Thyroid gland (tissue), 4 donors: ENCODE results near the gene IL4R. TPM values are rescaled to one million over a fixed set of nuclear protein-coding genes. Genes with fewer than 3 reads are reported as not detected.

Experiments used
- DNase-seq, 2 donors: peaks; one replicate each; pipeline ENCODE4 v3.0.0-alpha.2; 2019
- H3K27ac ChIP-seq, 3 donors: fragments of 200-600 bp; sonication (generic); 1 replicate in 2 of 3; 2 replicates in 1 of 3; pipeline ENCODE4 v1.5.1; 2016 to 2019; ENCODE audit warnings: mild to moderate bottlenecking in 1 of 3, moderate library complexity in 1 of 3
- H3K27me3 ChIP-seq: fragments of 200-600 bp; sonication (generic); one replicate; pipeline ENCODE4 v1.5.1; 2019
- H3K36me3 ChIP-seq, 2 donors: fragments of 200-600 bp; sonication (generic); one replicate each; pipeline ENCODE4 v1.5.1; 2016 to 2019
- H3K4me1 ChIP-seq, 2 donors: fragments of 200-600 bp; sonication (generic); one replicate each; pipeline ENCODE4 v1.5.1; 2017 to 2019
- H3K4me3 ChIP-seq, 3 donors: fragments of 200-600 bp; sonication (generic); replicated peaks in 1 of 3; 1 replicate in 2 of 3; 2 replicates in 1 of 3; pipeline ENCODE4 v1.5.1; 2016; ENCODE audit warnings: mild to moderate bottlenecking in 1 of 3
- H3K9me3 ChIP-seq: fragments of 200-600 bp; sonication (generic); one replicate; pipeline ENCODE4 v1.5.1; 2017
- CTCF ChIP-seq, 6 experiments: fragments of 200-600 bp in 3 of 6; fragments of 450-650 bp in 3 of 6; sonication (generic) in 3 of 6; IDR thresholded peaks; one replicate each; pipeline ENCODE4 v1.5.1; 2016 to 2019; ENCODE audit warnings: antibody characterized with exemption in 6 of 6, mild to moderate bottlenecking in 2 of 6, inconsistent platforms in 1 of 6, moderate library complexity in 1 of 6
- POLR2A ChIP-seq, 2 donors: fragments of 450-650 bp; IDR thresholded peaks; one replicate each; pipeline ENCODE4 v1.6.1; 2017; ENCODE audit warnings: antibody characterized with exemption in 2 of 2, mild to moderate bottlenecking in 2 of 2, moderate library complexity in 1 of 2
- WGBS, 2 donors: methylation state at CpG; one replicate each; pipeline ENCODE4 v1.1.5; 2017; 5-methylcytosine and 5-hydroxymethylcytosine counted together
- intact Hi-C: fragments of 100-400 bp; cut with DNase I; formaldehyde crosslinking; loops from one replicate; pipeline ENCODE4 v1.15.1; 2023
- total RNA-seq, 4 donors: library from RNA; depleted of rRNA; stranded (reverse); fragments of >200 nt; gene quantifications; one replicate each; pipeline ENCODE4 v1.2.3, GENCODE V29; 2016

Gene IL4R
- total RNA-seq, 4 donors from 2014 or later = 18.5 to 42.5 (median 21.7) TPM

- TF ChIP-seq CTCF (IDR thresholded peaks at IDR 0.05) = no peak
- no peak for TF ChIP-seq POLR2A (IDR thresholded peaks at IDR 0.05)
- Histone ChIP-seq H3K9me3 (no peaks in the 10 kb centered on the region), H3K36me3 (peaks cover 28 to 46% of the 10 kb centered on the region in 2 donors), H3K4me3 (no peak overlapping the region), H3K27me3 (no peaks in the 10 kb centered on the region), H3K4me1 (no peaks in the 10 kb centered on the region), H3K27ac (no peak overlapping the region)
- DNase-seq = no peak
- WGBS, 2 donors = 88 to 89% methylated on average over 9 of the region's 9 CpGs
- intact Hi-C loops = no loop called here
These were observed 34.3 kb downstream of the IL4R start for GRCh38 chr16:27347930-27348685.

- Histone ChIP-seq H3K27ac (no peak overlapping the region), H3K4me1 (no peaks in the 10 kb centered on the region), H3K9me3 (no peaks in the 10 kb centered on the region), H3K36me3 (peaks cover 34 to 51% of the 10 kb centered on the region in 2 donors), H3K4me3 (no peak overlapping the region), H3K27me3 (no peaks in the 10 kb centered on the region)
- no peak for DNase-seq
- WGBS, 2 donors = 95 to 97% methylated on average over 3 of the region's 3 CpGs
- no peak for TF ChIP-seq CTCF (IDR thresholded peaks at IDR 0.05)
- TF ChIP-seq POLR2A (IDR thresholded peaks at IDR 0.05) = no peak
- intact Hi-C loops = no loop called here
These were observed 35.5 kb downstream of the IL4R start for GRCh38 chr16:27349276-27349675.

- intact Hi-C loops = no loop called here
- H3K9me3 ChIP-seq = no peaks in the 10 kb centered on the region
- H3K27ac ChIP-seq = no peak overlapping the region
- no peak overlapping the region for H3K4me3 ChIP-seq
- no peaks in the 10 kb centered on the region for H3K27me3 ChIP-seq
- no peaks in the 10 kb centered on the region for H3K4me1 ChIP-seq
- 78 to 85% methylated on average over 3 of the region's 3 CpGs for WGBS, 2 donors
- no peak for DNase-seq
- peaks cover 38 to 51% of the 10 kb centered on the region in 2 donors for H3K36me3 ChIP-seq
- no peak for TF ChIP-seq POLR2A (IDR thresholded peaks at IDR 0.05)
- no peak for TF ChIP-seq CTCF (IDR thresholded peaks at IDR 0.05)
These were observed 36.2 kb downstream of the IL4R start for GRCh38 chr16:27350006-27350405.

GRCh38 chr16:27351989-27352388 lies 38.2 kb downstream of the IL4R start:
- WGBS, 2 donors = 91 to 96% methylated on average over 6 of the region's 6 CpGs
- Histone ChIP-seq H3K4me1 (no peaks in the 10 kb centered on the region), H3K27ac (no peak overlapping the region), H3K27me3 (no peaks in the 10 kb centered on the region), H3K36me3 (peaks cover 38 to 43% of the 10 kb centered on the region in 2 donors), H3K9me3 (no peaks in the 10 kb centered on the region), H3K4me3 (no peak overlapping the region)
- DNase-seq = no peak
- intact Hi-C loops = no loop called here
- TF ChIP-seq CTCF (IDR thresholded peaks at IDR 0.05) (no peak), POLR2A (IDR thresholded peaks at IDR 0.05) (no peak)

- no peaks in the 10 kb centered on the region for H3K27me3 ChIP-seq
- TF ChIP-seq CTCF (IDR thresholded peaks at IDR 0.05) = no peak
- TF ChIP-seq POLR2A (IDR thresholded peaks at IDR 0.05) = no peak
- H3K4me1 ChIP-seq = no peaks in the 10 kb centered on the region
- peaks cover 28 to 40% of the 10 kb centered on the region in 2 donors for H3K36me3 ChIP-seq
- 96% methylated on average over 4 of the region's 4 CpGs for WGBS, 2 donors
- intact Hi-C loops = no loop called here
- no peak overlapping the region for H3K4me3 ChIP-seq
- DNase-seq = no peak
- H3K27ac ChIP-seq = no peak overlapping the region
- H3K9me3 ChIP-seq = no peaks in the 10 kb centered on the region
These were observed 40.1 kb downstream of the IL4R start for GRCh38 chr16:27353853-27354252.
